ENCODE data around the gene TNRC18. TPM values are rescaled to one million over a fixed set of nuclear protein-coding genes. Genes with fewer than 3 reads are reported as not detected.
A peak's percentile ranks its signal among the peaks of the same experiment; 100 is the strongest.

The TNRC18 gene
- total and polyA plus RNA-seq, 2 of the 8 experiments (the other 6 are each of a cell fraction or from before 2014, with no cell fraction given): 1.7 to 8.6 TPM

DNA sequence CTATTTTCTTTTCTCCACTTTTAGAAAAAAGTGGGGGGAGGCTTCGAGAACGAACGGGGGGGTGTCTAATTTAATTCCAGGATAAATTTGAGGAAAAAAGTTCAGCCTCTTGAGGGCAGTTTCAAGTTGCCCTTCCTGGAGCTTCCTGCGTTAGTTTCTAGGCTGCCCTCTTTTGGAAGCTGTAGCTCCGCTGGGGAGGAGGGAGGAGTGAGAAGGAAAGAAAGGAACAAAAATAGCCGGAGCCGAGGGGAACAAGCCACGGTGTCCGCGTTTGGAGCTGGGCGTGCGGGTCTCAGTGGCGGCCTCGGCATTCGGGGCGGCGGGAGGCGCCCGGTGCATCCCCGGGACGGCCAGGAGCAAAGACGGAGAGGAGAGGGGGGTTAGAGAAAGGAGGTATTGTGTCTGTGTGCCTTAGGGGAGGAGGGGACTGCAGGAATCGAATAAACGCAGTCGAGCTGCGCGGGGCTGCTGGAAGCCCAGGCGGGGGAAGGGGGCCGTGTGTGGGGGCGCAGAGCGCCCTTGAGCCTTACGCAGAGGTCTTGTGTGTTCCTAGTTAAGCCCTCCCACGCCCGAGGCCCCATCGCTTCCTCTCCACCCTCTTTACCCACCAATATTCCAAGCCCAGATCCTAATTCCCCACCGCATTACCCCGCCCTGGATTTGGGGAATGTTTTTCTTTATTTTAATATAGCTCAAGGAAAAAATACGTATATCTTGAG is 2.0 kb upstream of the TNRC18 start (continued):
- TF ChIP-seq SIRT6 (IDR thresholded peaks at IDR 0.05; ENCODE audit: low read length): no peak
- TF ChIP-seq POLR2AphosphoS5 (IDR thresholded peaks at IDR 0.05; ENCODE audit: low read depth, low read length): peak; percentile 57; the same call in 1 of the 2 replicates
- 0 out of 3 replicates have a peak, but pooled peaks of 1 of the 2 experiments have one; percentile 49 for TF ChIP-seq EP300 (IDR thresholded peaks at IDR 0.05; ENCODE audit: borderline replicate concordance in 1 of 2, low read depth in 2 of 2, low read length in 2 of 2)
- TF ChIP-seq FOSL1 (IDR thresholded peaks at IDR 0.05; ENCODE audit: insufficient read depth, low read depth, low read length): no peak
- peak in 1 of 2 experiments; percentile 82; a peak in 2 of 3 replicates for TF ChIP-seq POLR2A (IDR thresholded peaks at IDR 0.05; ENCODE audit: control extremely low read depth in 1 of 2, low read depth in 2 of 2, low read length in 2 of 2)
- TF ChIP-seq RAD21 (IDR thresholded peaks at IDR 0.05 in 1 of 2, conservative IDR thresholded peaks at IDR 0.05 in 1 of 2; ENCODE audit: low read depth in 2 of 2, low read length in 2 of 2): peak in 1 of 2 experiments; percentile 19; a peak in 2 of 4 replicates
- peak; percentile 74; the same call in 1 of the 2 replicates for TF ChIP-seq YY1 (IDR thresholded peaks at IDR 0.05; ENCODE audit: low read depth, low read length)
- no peak for TF ChIP-seq SIX5 (IDR thresholded peaks at IDR 0.05; ENCODE audit: low read depth, low read length)
- TF ChIP-seq TCF12 (IDR thresholded peaks at IDR 0.05; ENCODE audit: low read depth, low read length): no peak
- 0 out of 2 replicates have a peak, but pooled peaks have one; percentile 17 for TF ChIP-seq PHF8 (conservative IDR thresholded peaks at IDR 0.05; ENCODE audit: low read depth, low read length)
